Measurements from ENCODE around the gene FLOT2.
"Not testable (repeated sequence)": the region's sequence is repeated elsewhere in the genome, so short reads cannot be mapped to it uniquely, and the experiment has no call there.

GRCh38 chr17:28848667-28849066 is 48.9 kb downstream of the FLOT2 start:
- not testable (repeated sequence) for TF ChIP-seq EZH2 (IDR thresholded peaks at IDR 0.05; ENCODE audit: borderline replicate concordance, low read depth, low read length, severe bottlenecking); POLR2AphosphoS5 (IDR thresholded peaks at IDR 0.05; ENCODE audit: insufficient read depth, low read depth, low read length); MAX (IDR thresholded peaks at IDR 0.05; ENCODE audit: insufficient read depth, insufficient read length); GATA2 (IDR thresholded peaks at IDR 0.05; ENCODE audit: insufficient read depth, insufficient read length, low read depth, low read length); POLR2A (IDR thresholded peaks at IDR 0.05; ENCODE audit: low read depth, low read length); FOS (IDR thresholded peaks at IDR 0.05; ENCODE audit: borderline replicate concordance, insufficient read depth, low read length); MYC (IDR thresholded peaks at IDR 0.05; ENCODE audit: low read depth, low read length); JUN (IDR thresholded peaks at IDR 0.05; ENCODE audit: borderline replicate concordance, insufficient read depth, insufficient read length, low read depth)
- peak; percentile 35 to 54 for TF ChIP-seq CTCF (IDR thresholded peaks at IDR 0.05; ENCODE audit: extremely low read depth in 1 of 2, insufficient read depth in 1 of 2, low read depth in 1 of 2, low read length in 2 of 2)

All from endothelial cell of umbilical vein (primary cell).